H9 (cell line): ENCODE measurements around the gene NBEA. TPM values are rescaled to one million over a fixed set of nuclear protein-coding genes. Genes with fewer than 3 reads are reported as not detected.

Experiments used
- DNase-seq: peaks from one replicate; pipeline ENCODE4 v3.0.0-alpha.2; 2017
- H2AFZ ChIP-seq: one replicate; pipeline ENCODE4 v1.6.1; 2013; ENCODE audit warnings: mild to moderate bottlenecking, low read length, control low read depth, moderate library complexity
- H2AK5ac ChIP-seq: 2 replicates; pipeline ENCODE4 v1.6.1; 2013; ENCODE audit warnings: low read length, control low read depth, mixed read lengths; ENCODE audit not compliant: insufficient read length
- H2BK120ac ChIP-seq: one replicate; pipeline ENCODE4 v1.6.1; 2013; ENCODE audit warnings: low read depth, mild to moderate bottlenecking, low read length, control low read depth, inconsistent platforms; ENCODE audit not compliant: poor library complexity, severe bottlenecking
- H2BK12ac ChIP-seq: 2 replicates; pipeline ENCODE4 v1.6.1; 2013; ENCODE audit warnings: low read length, control low read depth, mixed read lengths, low read depth; ENCODE audit not compliant: insufficient read length
- H2BK15ac ChIP-seq: 2 replicates; pipeline ENCODE4 v1.6.1; 2013; ENCODE audit warnings: low read depth, low read length, control low read depth
- H2BK20ac ChIP-seq: one replicate; pipeline ENCODE4 v1.6.1; 2013; ENCODE audit warnings: low read depth, mild to moderate bottlenecking, low read length, control low read depth, inconsistent platforms; ENCODE audit not compliant: poor library complexity, severe bottlenecking
- H2BK5ac ChIP-seq: 2 replicates; pipeline ENCODE4 v1.6.1; 2013; ENCODE audit warnings: low read length, control low read depth, mixed read lengths; ENCODE audit not compliant: insufficient read length
- H3K14ac ChIP-seq: 2 replicates; pipeline ENCODE4 v1.6.1; 2013; ENCODE audit warnings: low read length, control low read depth; ENCODE audit not compliant: insufficient read depth
- H3K18ac ChIP-seq: 2 replicates; pipeline ENCODE4 v1.6.1; 2013; ENCODE audit warnings: low read depth, mild to moderate bottlenecking, mixed read lengths, low read length, control low read depth; ENCODE audit not compliant: insufficient read length
- H3K23ac ChIP-seq: 2 replicates; pipeline ENCODE4 v1.6.1; 2013; ENCODE audit warnings: low read length, control low read depth, mixed read lengths, low read depth; ENCODE audit not compliant: insufficient read length
- H3K23me2 ChIP-seq: 2 replicates; pipeline ENCODE4 v1.6.1; 2013; ENCODE audit warnings: low read depth, mild to moderate bottlenecking, mixed read lengths, low read length, control low read depth; ENCODE audit not compliant: insufficient read length, poor library complexity, severe bottlenecking
- H3K27ac ChIP-seq: 2 replicates; pipeline ENCODE4 v1.5.1; 2013; ENCODE audit warnings: low read length, control low read depth, mixed read lengths, low read depth; ENCODE audit not compliant: insufficient read length
- H3K27me3 ChIP-seq: 2 replicates; pipeline ENCODE4 v1.6.1; 2013; ENCODE audit warnings: low read length, control low read depth, inconsistent platforms; ENCODE audit not compliant: insufficient read depth
- H3K4ac ChIP-seq: 2 replicates; pipeline ENCODE4 v1.6.1; 2013; ENCODE audit warnings: low read depth, mild to moderate bottlenecking, control low read depth, inconsistent platforms, low read length, moderate library complexity
- H3K4me1 ChIP-seq: 2 replicates; pipeline ENCODE4 v1.6.1; 2013; ENCODE audit warnings: low read length, control low read depth, inconsistent platforms; ENCODE audit not compliant: insufficient read depth
- H3K4me2 ChIP-seq: 2 replicates; pipeline ENCODE4 v1.6.1; 2013; ENCODE audit warnings: low read length, control low read depth, mixed read lengths; ENCODE audit not compliant: insufficient read length, insufficient read depth
- H3K56ac ChIP-seq: 2 replicates; pipeline ENCODE4 v1.6.1; 2013; ENCODE audit warnings: low read depth, mild to moderate bottlenecking, mixed read lengths, low read length, control low read depth; ENCODE audit not compliant: insufficient read length
- H3K79me1 ChIP-seq: 2 replicates; pipeline ENCODE4 v1.6.1; 2013; ENCODE audit warnings: low read depth, mild to moderate bottlenecking, moderate library complexity, low read length, control low read depth, inconsistent platforms; ENCODE audit not compliant: insufficient read depth, poor library complexity, severe bottlenecking
- H3K79me2 ChIP-seq: 2 replicates; pipeline ENCODE4 v1.6.1; 2013; ENCODE audit warnings: low read length, control low read depth, inconsistent platforms; ENCODE audit not compliant: insufficient read depth
- H3K9ac ChIP-seq: 2 replicates; pipeline ENCODE4 v1.6.1; 2013; ENCODE audit warnings: low read length, control low read depth, mixed read lengths; ENCODE audit not compliant: insufficient read length; ENCODE audit errors: extremely low read depth
- H3K9me3 ChIP-seq: one replicate; pipeline ENCODE4 v1.6.1; 2013; ENCODE audit warnings: low read depth, low read length, inconsistent platforms; ENCODE audit not compliant: control insufficient read depth
- H3T11ph ChIP-seq: one replicate; pipeline ENCODE4 v1.6.1; 2013; ENCODE audit warnings: mild to moderate bottlenecking, low read length, control low read depth, inconsistent platforms
- H4K20me1 ChIP-seq: one replicate; pipeline ENCODE4 v1.6.1; 2013; ENCODE audit not compliant: control insufficient read depth, insufficient read length, insufficient read depth
- H4K5ac ChIP-seq: 2 replicates; pipeline ENCODE4 v1.6.1; 2013; ENCODE audit warnings: low read depth, mild to moderate bottlenecking, mixed read lengths, low read length, control low read depth; ENCODE audit not compliant: insufficient read length
- H4K8ac ChIP-seq: replicated peaks from 2 replicates; pipeline ENCODE4 v1.6.1; 2013; ENCODE audit warnings: low read length, control low read depth, mixed read lengths, low read depth; ENCODE audit not compliant: insufficient read length
- H4K91ac ChIP-seq: 2 replicates; pipeline ENCODE4 v1.6.1; 2013; ENCODE audit warnings: low read depth, mild to moderate bottlenecking, moderate library complexity, mixed read lengths, low read length, control low read depth; ENCODE audit not compliant: insufficient read length
- H3K27ac Mint-ChIP-seq, 3 experiments: 2 replicates in 2 of 3; 3 replicates in 1 of 3; pipeline ENCODE4 v1.8.0; 2020 to 2021; ENCODE audit warnings: mixed read lengths in 3 of 3, mild to moderate bottlenecking in 1 of 3, moderate library complexity in 1 of 3
- H3K27me3 Mint-ChIP-seq: 2 replicates; pipeline ENCODE4 v1.8.0; 2021; ENCODE audit warnings: low read depth, mild to moderate bottlenecking, moderate library complexity, mixed read lengths
- H3K36me3 Mint-ChIP-seq, 3 experiments: 2 replicates in 2 of 3; 3 replicates in 1 of 3; pipeline ENCODE4 v1.8.0; 2020 to 2021; ENCODE audit warnings: low read depth in 3 of 3, mixed read lengths in 3 of 3; ENCODE audit not compliant: insufficient read depth in 1 of 3
- H3K4me1 Mint-ChIP-seq, 2 experiments: 2 replicates each; pipeline ENCODE4 v1.8.0; 2020; ENCODE audit warnings: mixed read lengths in 2 of 2
- H3K4me3 Mint-ChIP-seq, 2 experiments: 2 replicates in 1 of 2; 3 replicates in 1 of 2; pipeline ENCODE4 v1.8.0; 2020 to 2021; ENCODE audit warnings: mild to moderate bottlenecking in 2 of 2, mixed read lengths in 2 of 2, moderate library complexity in 1 of 2
- H3K9me3 Mint-ChIP-seq, 2 experiments: 2 replicates in 1 of 2; 3 replicates in 1 of 2; pipeline ENCODE4 v1.8.0; 2020; ENCODE audit warnings: mild to moderate bottlenecking in 2 of 2, mixed read lengths in 2 of 2, moderate library complexity in 1 of 2
- WGBS: extraction: QIAGEN DNeasy Blood & Tissue Kit; methylation state at CpG from one replicate; pipeline ENCODE4 v1.1.7; 2013; ENCODE audit warnings: missing lambda C conversion rate, low lambda C conversion rate, mixed read lengths; ENCODE audit not compliant: insufficient read length; ENCODE audit errors: extremely low coverage; 5-methylcytosine and 5-hydroxymethylcytosine counted together
- total RNA-seq: library from RNA; stranded (reverse); gene quantifications from 2 replicates; pipeline ENCODE4 v1.2.1, GENCODE V29; 2021
- TF ChIP-seq, protein P1 (sequence below): fragments of 200-600 bp; sonication (generic); conservative IDR thresholded peaks from 3 replicates; pipeline ENCODE4 v1.8.0; 2021; ENCODE audit warnings: antibody characterized with exemption, mild to moderate bottlenecking

Gene NBEA
- total RNA-seq, 1 experiment from 2014 or later: 17.3 TPM

DNA sequence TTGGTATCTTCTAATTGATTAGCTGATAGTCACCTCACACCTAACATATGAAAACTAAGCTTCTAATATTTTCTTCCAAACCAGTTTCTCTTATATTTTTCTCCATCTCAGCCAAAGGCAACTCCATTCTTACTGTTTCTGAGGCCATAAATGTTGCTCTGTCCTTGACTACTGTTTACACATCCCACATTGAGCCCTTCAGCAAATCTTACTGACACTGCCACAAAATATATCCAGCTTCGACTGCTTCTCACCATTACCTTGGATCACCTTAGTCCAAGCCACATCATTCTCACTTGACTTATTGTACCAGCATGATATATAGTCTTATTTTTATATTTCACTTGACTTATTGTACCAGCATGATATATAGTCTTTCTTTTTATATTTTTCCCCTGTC is 412.8 kb downstream of the NBEA start:
- no peak overlapping the region for H2BK12ac ChIP-seq
- no peaks in the 10 kb centered on the region for H3K79me1 ChIP-seq
- no peak overlapping the region for H3K27ac ChIP-seq
- DNase-seq: no peak
- no peak overlapping the region for H4K5ac ChIP-seq
- no peak overlapping the region for H3K23ac ChIP-seq
- H3K4me1 Mint-ChIP-seq: no peaks in the 10 kb centered on the region
- H3K9me3 ChIP-seq: no peaks in the 10 kb centered on the region
- no peak overlapping the region for H2BK15ac ChIP-seq
- H2BK20ac ChIP-seq: no peak overlapping the region
- no peak overlapping the region for H3K14ac ChIP-seq
- no peaks in the 10 kb centered on the region for H3K4me1 ChIP-seq
- no peaks in the 10 kb centered on the region; a peak in 2 of 7 replicates for H3K36me3 Mint-ChIP-seq
- H2AK5ac ChIP-seq: no peak overlapping the region
- H2BK120ac ChIP-seq: no peak overlapping the region
- H3K27ac Mint-ChIP-seq: no peak overlapping the region; a peak in 1 of 7 replicates
- H4K8ac ChIP-seq: no peak overlapping the region
- no peak overlapping the region for H2BK5ac ChIP-seq
- H3K4ac ChIP-seq: no peak overlapping the region
- no peak overlapping the region for H3K9ac ChIP-seq
- no peak overlapping the region for H3K56ac ChIP-seq
- H3T11ph ChIP-seq: no peak overlapping the region
- WGBS: no CpG with 5 or more reads among the region's 1 CpG
- no peaks in the 10 kb centered on the region for H3K27me3 ChIP-seq
- no peaks in the 10 kb centered on the region for H3K27me3 Mint-ChIP-seq
- no peak overlapping the region for H3K4me3 Mint-ChIP-seq
- H3K18ac ChIP-seq: no peak overlapping the region
- no peaks in the 10 kb centered on the region for H4K20me1 ChIP-seq
- H3K79me2 ChIP-seq: no peaks in the 10 kb centered on the region
- no peak overlapping the region for H4K91ac ChIP-seq
- TF ChIP-seq, protein P1, sequence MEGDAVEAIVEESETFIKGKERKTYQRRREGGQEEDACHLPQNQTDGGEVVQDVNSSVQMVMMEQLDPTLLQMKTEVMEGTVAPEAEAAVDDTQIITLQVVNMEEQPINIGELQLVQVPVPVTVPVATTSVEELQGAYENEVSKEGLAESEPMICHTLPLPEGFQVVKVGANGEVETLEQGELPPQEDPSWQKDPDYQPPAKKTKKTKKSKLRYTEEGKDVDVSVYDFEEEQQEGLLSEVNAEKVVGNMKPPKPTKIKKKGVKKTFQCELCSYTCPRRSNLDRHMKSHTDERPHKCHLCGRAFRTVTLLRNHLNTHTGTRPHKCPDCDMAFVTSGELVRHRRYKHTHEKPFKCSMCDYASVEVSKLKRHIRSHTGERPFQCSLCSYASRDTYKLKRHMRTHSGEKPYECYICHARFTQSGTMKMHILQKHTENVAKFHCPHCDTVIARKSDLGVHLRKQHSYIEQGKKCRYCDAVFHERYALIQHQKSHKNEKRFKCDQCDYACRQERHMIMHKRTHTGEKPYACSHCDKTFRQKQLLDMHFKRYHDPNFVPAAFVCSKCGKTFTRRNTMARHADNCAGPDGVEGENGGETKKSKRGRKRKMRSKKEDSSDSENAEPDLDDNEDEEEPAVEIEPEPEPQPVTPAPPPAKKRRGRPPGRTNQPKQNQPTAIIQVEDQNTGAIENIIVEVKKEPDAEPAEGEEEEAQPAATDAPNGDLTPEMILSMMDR: no peak
- no peak overlapping the region for H3K4me2 ChIP-seq
- H3K23me2 ChIP-seq: no peaks in the 10 kb centered on the region
- H2AFZ ChIP-seq: no peak overlapping the region
- no peaks in the 10 kb centered on the region for H3K9me3 Mint-ChIP-seq
